Activated CD8-positive, alpha-beta T cell treated with anti-CD3 and anti-CD28 coated beads, Interleukin-2, amount 10 ng/mL, durations not matched to agents 7 days and 5 days (primary cell): ENCODE data around the gene ADAMTSL3. TPM values are rescaled to one million over a fixed set of nuclear protein-coding genes. Genes with fewer than 3 reads are reported as not detected.
"Not testable (repeated sequence)": the region's sequence is repeated elsewhere in the genome, so short reads cannot be mapped to it uniquely, and the experiment has no call there.

Experiments
- ATAC-seq: fragments of 150-1000 bp; cut with Tn5 transposase; one replicate; pipeline ENCODE4 v1.10.0; 2021; ENCODE audit warnings: moderate library complexity
- CTCF ChIA-PET: fragments of 350-600 bp; sonication (Branson Sonifier 250); formaldehyde crosslinking; loops from one replicate; lab custom pipeline; 2021; ENCODE audit warnings: antibody characterized with exemption; lab: Charles Lee
- POLR2A ChIA-PET: fragments of 350-600 bp; sonication (Branson Sonifier 250); formaldehyde crosslinking; loops from one replicate; lab custom pipeline; 2021; ENCODE audit warnings: antibody characterized with exemption; lab: Charles Lee
- DNase-seq: peaks from one replicate; pipeline ENCODE4 v3.0.0-alpha.2; 2020
- H3K27ac Mint-ChIP-seq: one replicate; pipeline ENCODE4 v1.8.0; 2021; ENCODE audit warnings: mild to moderate bottlenecking, mixed read lengths
- H3K27me3 Mint-ChIP-seq: one replicate; pipeline ENCODE4 v1.8.0; 2021; ENCODE audit warnings: low read depth, mixed read lengths
- H3K36me3 Mint-ChIP-seq: one replicate; pipeline ENCODE4 v1.8.0; 2021; ENCODE audit warnings: low read depth, mixed read lengths
- H3K4me1 Mint-ChIP-seq: one replicate; pipeline ENCODE4 v1.8.0; 2021; ENCODE audit warnings: low read depth, mixed read lengths
- H3K4me3 Mint-ChIP-seq: one replicate; pipeline ENCODE4 v1.8.0; 2021; ENCODE audit warnings: mild to moderate bottlenecking, mixed read lengths
- H3K9me3 Mint-ChIP-seq: one replicate; pipeline ENCODE4 v1.8.0; 2022; ENCODE audit warnings: mixed read lengths; ENCODE audit not compliant: insufficient read depth
- total RNA-seq, 2 experiments: library from RNA; stranded (reverse); gene quantifications; one replicate each; pipeline ENCODE4 v1.2.3, GENCODE V29; 2021

The ADAMTSL3 gene
- total RNA-seq, 2 experiments from 2014 or later = not detected

- no peak for DNase-seq
- H3K27me3 Mint-ChIP-seq = no peaks in the 10 kb centered on the region
These were observed 290.0 kb downstream of the ADAMTSL3 start for GRCh38 chr15:83943849-83944404.

GRCh38 chr15:83947156-83947555, 293.2 kb downstream of the ADAMTSL3 start:
- ATAC-seq (no peak), DNase-seq (no peak)
- CTCF ChIA-PET = no interaction called here
- POLR2A ChIA-PET = interaction anchor here (0.7 kb wide), 1 partner anchor 104 kb away, joined by 4 read pairs; no protein-coding TSS in a partner anchor
- H3K9me3 Mint-ChIP-seq = no peaks in the 10 kb centered on the region
- H3K4me1 Mint-ChIP-seq = no peaks in the 10 kb centered on the region
- no peak overlapping the region for H3K27ac Mint-ChIP-seq
- H3K27me3 Mint-ChIP-seq = no peaks in the 10 kb centered on the region
- H3K36me3 Mint-ChIP-seq = no peaks in the 10 kb centered on the region
- H3K4me3 Mint-ChIP-seq = no peak overlapping the region

More at GRCh38 chr15:83943849-83944404, 290.0 kb downstream of the ADAMTSL3 start:
- Mint-ChIP-seq H3K4me1 (no peaks in the 10 kb centered on the region), H3K27ac (no peak overlapping the region), H3K9me3 (no peaks in the 10 kb centered on the region), H3K36me3 (no peaks in the 10 kb centered on the region), H3K4me3 (no peak overlapping the region)
- POLR2A ChIA-PET = no interaction called here
- CTCF ChIA-PET = no interaction called here
- no peak for ATAC-seq

DNA sequence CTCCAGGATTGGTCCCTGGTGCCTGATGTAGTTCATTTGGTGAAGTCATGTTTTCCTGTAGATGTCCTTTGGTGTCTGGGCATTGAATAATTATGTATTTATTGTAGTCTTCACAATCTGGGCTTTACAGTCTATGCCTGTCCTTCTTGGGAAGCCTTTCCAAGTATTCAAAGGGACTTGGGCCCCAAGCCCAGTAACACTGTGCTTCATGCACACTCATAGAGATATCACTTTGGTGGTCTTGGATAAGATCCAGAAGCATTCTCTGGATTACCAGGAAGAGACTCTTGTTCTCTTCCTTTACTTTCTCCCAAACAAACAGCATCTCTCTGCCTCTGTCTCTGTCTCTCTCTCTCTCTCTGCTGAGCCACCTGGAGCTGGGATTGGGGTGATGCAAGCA, 300.6 kb downstream of the ADAMTSL3 start:
- Mint-ChIP-seq H3K36me3 (no peaks in the 10 kb centered on the region), H3K27me3 (peaks cover 2% of the 10 kb centered on the region), H3K4me3 (no peak overlapping the region), H3K27ac (no peak overlapping the region), H3K9me3 (no peaks in the 10 kb centered on the region), H3K4me1 (no peaks in the 10 kb centered on the region)
- no peak for DNase-seq
- ChIA-PET CTCF (no interaction called here), POLR2A (no interaction called here)
- ATAC-seq = no peak

GRCh38 chr15:83955806-83956265, 301.9 kb downstream of the ADAMTSL3 start:
- Mint-ChIP-seq H3K27me3 (peaks cover 2% of the 10 kb centered on the region), H3K9me3 (no peaks in the 10 kb centered on the region), H3K4me3 (no peak overlapping the region), H3K27ac (no peak overlapping the region), H3K36me3 (no peaks in the 10 kb centered on the region), H3K4me1 (no peaks in the 10 kb centered on the region)
- ATAC-seq = no peak
- ChIA-PET POLR2A (no interaction called here), CTCF (no interaction called here)
- DNase-seq = no peak

DNA sequence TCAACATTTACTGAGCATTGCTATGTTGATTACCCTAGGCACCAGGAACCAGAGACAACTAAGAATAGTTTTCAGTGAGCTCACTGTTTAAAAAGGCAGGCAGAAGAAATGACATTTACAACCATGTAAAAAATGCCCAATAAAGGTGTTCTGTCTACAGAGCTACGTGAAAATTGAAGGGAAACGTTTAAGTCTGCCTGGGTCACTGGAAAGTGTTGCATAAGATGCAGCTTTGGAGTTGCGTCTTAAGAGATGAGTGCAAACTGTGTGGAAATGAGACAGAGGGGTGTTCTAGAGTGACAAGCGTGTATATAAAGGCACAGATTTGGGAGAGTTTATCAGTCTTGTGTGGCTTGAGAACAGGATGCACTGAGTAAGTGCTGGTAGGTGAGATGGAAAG, 303.0 kb downstream of the ADAMTSL3 start:
- Mint-ChIP-seq H3K27ac (no peak overlapping the region), H3K9me3 (no peaks in the 10 kb centered on the region)

DNA sequence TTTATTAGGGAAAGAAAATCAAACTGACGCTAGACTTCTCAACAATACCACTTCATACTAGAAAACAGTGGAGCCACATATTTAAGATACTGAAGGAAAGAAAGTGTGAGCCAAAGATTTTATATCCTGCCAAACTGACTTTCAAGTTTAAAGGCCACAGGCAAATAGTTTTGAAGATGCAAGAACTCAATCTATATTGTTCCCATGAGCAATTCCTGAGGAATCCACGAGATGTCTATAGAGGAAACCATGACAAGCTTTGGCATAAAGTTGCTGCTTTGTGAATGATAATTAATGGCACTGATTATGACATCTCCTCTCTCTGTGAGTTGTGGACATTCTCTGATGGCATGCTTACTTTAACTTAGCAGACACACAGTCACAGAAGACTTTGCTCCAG, 305.6 kb downstream of the ADAMTSL3 start:
- H3K4me1 Mint-ChIP-seq = no peaks in the 10 kb centered on the region
- no peak overlapping the region for H3K4me3 Mint-ChIP-seq
- ATAC-seq (no peak), DNase-seq (no peak)
- H3K27me3 Mint-ChIP-seq = peaks cover 2% of the 10 kb centered on the region
- POLR2A ChIA-PET = no interaction called here
- CTCF ChIA-PET = no interaction called here
- H3K36me3 Mint-ChIP-seq = no peaks in the 10 kb centered on the region
- no peak overlapping the region for H3K27ac Mint-ChIP-seq
- no peaks in the 10 kb centered on the region for H3K9me3 Mint-ChIP-seq

More for the DNA sequence above, 303.0 kb downstream of the ADAMTSL3 start:
- Mint-ChIP-seq H3K36me3 (no peaks in the 10 kb centered on the region), H3K4me1 (no peaks in the 10 kb centered on the region), H3K27me3 (peaks cover 2% of the 10 kb centered on the region), H3K4me3 (no peak overlapping the region)
- POLR2A ChIA-PET = no interaction called here
- DNase-seq (no peak), ATAC-seq (no peak)
- CTCF ChIA-PET = interaction anchor here (1.7 kb wide), 1 partner anchor 17 kb away, joined by 4 read pairs; no protein-coding TSS in a partner anchor

- no peaks in the 10 kb centered on the region for H3K36me3 Mint-ChIP-seq
- POLR2A ChIA-PET = no interaction called here
These were observed 306.4 kb downstream of the ADAMTSL3 start for GRCh38 chr15:83960192-83960829.

DNA sequence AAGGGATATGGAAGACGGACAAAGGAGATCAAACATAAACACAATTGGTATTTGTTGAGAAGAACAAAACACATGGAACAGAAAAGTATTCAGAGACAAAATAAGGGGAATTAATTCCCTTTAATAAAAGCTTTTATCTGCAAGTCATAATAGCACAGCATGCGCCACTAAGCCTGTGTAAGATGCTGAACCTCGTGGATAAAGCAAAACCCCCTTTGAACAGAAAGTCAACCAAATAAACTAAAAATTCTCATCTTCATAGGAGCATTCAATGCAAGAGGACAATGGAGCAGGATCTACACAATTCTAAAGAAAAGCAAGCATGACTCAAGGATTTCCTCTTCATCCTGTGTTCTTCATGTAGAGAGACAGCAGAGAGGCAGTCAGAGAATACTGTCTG, 307.4 kb downstream of the ADAMTSL3 start:
- no peak for ATAC-seq
- ChIA-PET POLR2A (no interaction called here), CTCF (no interaction called here)
- no peak overlapping the region for H3K4me3 Mint-ChIP-seq
- DNase-seq = no peak
- no peaks in the 10 kb centered on the region for H3K27me3 Mint-ChIP-seq
- peaks cover 7% of the 10 kb centered on the region for H3K9me3 Mint-ChIP-seq
- no peak overlapping the region for H3K27ac Mint-ChIP-seq
- H3K36me3 Mint-ChIP-seq = no peaks in the 10 kb centered on the region
- no peaks in the 10 kb centered on the region for H3K4me1 Mint-ChIP-seq

More at GRCh38 chr15:83960192-83960829, 306.4 kb downstream of the ADAMTSL3 start:
- Mint-ChIP-seq H3K4me1 (no peaks in the 10 kb centered on the region), H3K27me3 (no peaks in the 10 kb centered on the region), H3K27ac (no peak overlapping the region), H3K4me3 (no peak overlapping the region), H3K9me3 (no peaks in the 10 kb centered on the region)
- no peak for DNase-seq
- no peak for ATAC-seq
- CTCF ChIA-PET = no interaction called here

DNA sequence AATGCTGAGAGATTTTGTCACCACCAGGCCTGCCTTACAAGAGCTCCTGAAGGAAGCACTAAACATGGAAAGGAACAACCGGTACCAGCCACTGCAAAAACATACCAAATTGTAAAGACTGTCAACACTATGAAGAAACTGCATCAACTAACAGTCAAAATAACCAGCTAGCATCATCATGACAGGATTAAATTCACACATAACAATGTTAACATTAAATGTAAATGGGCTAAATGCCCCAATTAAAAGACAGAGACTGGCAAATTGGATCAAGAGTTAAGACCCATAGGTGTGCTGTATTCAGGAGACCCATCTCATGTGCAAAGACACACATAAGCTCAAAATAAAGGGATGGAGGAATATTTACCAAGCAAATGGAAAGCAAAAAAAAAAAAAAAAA, 311.0 kb downstream of the ADAMTSL3 start:
- H3K27ac Mint-ChIP-seq, H3K4me1 Mint-ChIP-seq, H3K4me3 Mint-ChIP-seq, DNase-seq, H3K27me3 Mint-ChIP-seq, POLR2A ChIA-PET, CTCF ChIA-PET, H3K36me3 Mint-ChIP-seq, ATAC-seq: not testable (repeated sequence)
- H3K9me3 Mint-ChIP-seq = peaks cover 11% of the 10 kb centered on the region

DNA sequence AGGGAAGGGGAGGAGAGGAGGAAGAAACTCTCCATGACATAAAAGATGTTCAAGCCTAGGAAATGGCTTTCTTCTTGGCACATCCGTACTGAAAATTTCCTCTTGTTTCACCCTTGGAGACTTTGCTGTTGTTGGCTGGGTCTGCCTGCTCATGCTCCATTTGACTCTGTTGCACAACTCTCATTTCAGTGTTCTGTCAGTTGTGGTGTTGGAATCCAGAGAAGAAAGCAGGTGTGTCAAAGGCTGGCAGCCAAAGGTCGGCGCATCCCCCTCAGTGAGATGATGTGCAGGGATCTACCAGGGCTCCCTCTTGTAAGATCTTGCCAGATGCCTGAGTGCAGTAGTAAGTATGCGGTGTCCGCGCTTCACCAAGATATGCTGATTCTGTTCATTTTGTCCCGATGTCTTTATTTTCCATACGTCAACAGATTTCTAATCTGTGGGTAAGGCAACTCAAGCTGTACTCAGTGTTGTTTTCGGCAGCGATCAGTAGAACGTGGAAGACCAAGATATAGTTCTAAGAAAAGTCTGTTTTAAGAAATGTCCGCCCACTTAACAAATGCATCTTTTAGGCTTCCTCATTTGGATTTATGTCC, 316.5 kb downstream of the ADAMTSL3 start:
- ChIA-PET POLR2A (no interaction called here), CTCF (no interaction called here)
- no peak for ATAC-seq
- H3K4me3 Mint-ChIP-seq = no peak overlapping the region
- DNase-seq = no peak
- no peaks in the 10 kb centered on the region for H3K27me3 Mint-ChIP-seq
- no peaks in the 10 kb centered on the region for H3K36me3 Mint-ChIP-seq
- H3K4me1 Mint-ChIP-seq = no peaks in the 10 kb centered on the region
- H3K9me3 Mint-ChIP-seq = peaks cover 11% of the 10 kb centered on the region
- H3K27ac Mint-ChIP-seq = no peak overlapping the region

DNA sequence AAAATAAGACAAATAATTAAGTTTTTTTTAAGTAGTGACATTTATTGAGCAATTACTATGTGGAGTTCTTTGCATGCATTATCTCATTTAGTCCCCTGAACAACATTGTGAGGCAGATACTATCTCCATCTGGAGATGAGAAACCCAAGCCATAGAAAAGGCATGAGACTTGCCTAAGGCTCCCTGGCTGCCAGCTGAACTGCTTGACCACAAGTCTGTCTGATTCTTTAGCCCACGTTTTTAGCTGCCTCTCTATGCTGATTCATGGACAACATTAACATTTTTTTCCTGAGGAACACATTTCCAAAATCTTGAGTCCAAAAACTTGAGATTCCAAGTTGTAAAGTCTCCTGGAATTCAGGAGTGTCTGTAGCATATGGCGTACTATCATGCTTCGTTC, 318.1 kb downstream of the ADAMTSL3 start:
- Mint-ChIP-seq H3K27me3 (no peaks in the 10 kb centered on the region), H3K4me1 (no peaks in the 10 kb centered on the region), H3K4me3 (no peak overlapping the region), H3K27ac (no peak overlapping the region), H3K36me3 (no peaks in the 10 kb centered on the region), H3K9me3 (peaks cover 4% of the 10 kb centered on the region)
- ChIA-PET POLR2A (no interaction called here), CTCF (no interaction called here)
- ATAC-seq = no peak
- DNase-seq = no peak

DNA sequence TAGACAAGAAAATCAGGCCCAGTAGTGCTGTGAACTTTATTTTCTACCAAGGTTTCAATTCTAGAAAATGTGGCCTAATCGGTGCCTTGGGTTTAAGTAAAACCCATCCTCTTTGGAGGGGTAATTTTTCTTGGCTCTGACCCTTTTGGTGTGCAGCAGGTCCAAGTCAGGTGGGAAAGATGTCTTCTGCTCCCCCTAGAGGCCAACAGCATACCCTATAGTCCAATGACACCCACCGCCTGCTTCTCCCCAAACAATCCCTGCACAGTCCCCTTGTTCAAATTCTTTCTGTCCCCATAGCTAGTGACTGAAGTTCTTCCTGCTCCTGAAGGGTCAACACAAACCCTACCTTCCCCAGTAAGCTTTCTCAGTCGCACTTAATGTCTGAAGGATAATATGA, 319.9 kb downstream of the ADAMTSL3 start:
- no peaks in the 10 kb centered on the region for H3K36me3 Mint-ChIP-seq
- H3K27me3 Mint-ChIP-seq = no peaks in the 10 kb centered on the region
- H3K4me1 Mint-ChIP-seq = no peaks in the 10 kb centered on the region
- H3K4me3 Mint-ChIP-seq = no peak overlapping the region
- POLR2A ChIA-PET = no interaction called here
- H3K27ac Mint-ChIP-seq = no peak overlapping the region
- ATAC-seq (no peak), DNase-seq (no peak)
- CTCF ChIA-PET = interaction anchor here (0.8 kb wide), 1 partner anchor 16 kb away, joined by 4 read pairs; no protein-coding TSS in a partner anchor
- peaks cover 4% of the 10 kb centered on the region for H3K9me3 Mint-ChIP-seq
